ENCODE data around the gene ATP13A2. TPM values are rescaled to one million over a fixed set of nuclear protein-coding genes. Genes with fewer than 3 reads are reported as not detected.

The ATP13A2 gene
- total and polyA plus RNA-seq, 3 experiments from 2014 or later: 43.8 to 61.3 (median 44.0) TPM

- ChIA-PET POLR2A (no interaction called here), CTCF (interaction anchor here (1.2 to 1.5 kb wide), 2 partner anchors 15 to 67 kb away, joined by 3 read pairs; no protein-coding TSS in a partner anchor)
- H3K27ac ChIP-seq (ENCODE audit: low read depth, low read length): no peak overlapping the region
- peaks cover 47% of the 10 kb centered on the region for H3K36me3 ChIP-seq (ENCODE audit: insufficient read depth, low read length)
- no peaks in the 10 kb centered on the region for H3K4me1 ChIP-seq (ENCODE audit: insufficient read depth, low read length)
- peaks cover 0 to 64% (median 22%) of the 10 kb centered on the region in 3 donors for H3K36me3 Mint-ChIP-seq
- no peak for DNase-seq
- H3K4me1 Mint-ChIP-seq: no peaks in the 10 kb centered on the region
- no peaks in the 10 kb centered on the region for H3K27me3 Mint-ChIP-seq
- no peaks in the 10 kb centered on the region for H3K9me3 ChIP-seq (ENCODE audit: low read length)
- peak overlapping the region in 6 of 8 donors; percentile 19 to 87 (median 67) for H3K27ac Mint-ChIP-seq
- no peak overlapping the region for H3K4me3 Mint-ChIP-seq
- H3K9me3 Mint-ChIP-seq: no peaks in the 10 kb centered on the region
- no peaks in the 10 kb centered on the region for H3K27me3 ChIP-seq (ENCODE audit: insufficient read depth, low read length, poor library complexity, severe bottlenecking)
- H3K4me3 ChIP-seq (ENCODE audit: low read length): no peak overlapping the region
Measured at GRCh38 chr1:17018849-17019248, 7.1 kb upstream of the ATP13A2 start.

- Histone ChIP-seq H3K27ac (ENCODE audit: low read depth, low read length) (no peak overlapping the region), H3K36me3 (ENCODE audit: insufficient read depth, low read length) (peaks cover 35% of the 10 kb centered on the region), H3K4me1 (ENCODE audit: insufficient read depth, low read length) (no peaks in the 10 kb centered on the region), H3K4me3 (ENCODE audit: low read length) (no peak overlapping the region), H3K9me3 (ENCODE audit: low read length) (no peaks in the 10 kb centered on the region), H3K27me3 (ENCODE audit: insufficient read depth, low read length, poor library complexity, severe bottlenecking) (no peaks in the 10 kb centered on the region)
- Mint-ChIP-seq H3K27ac (no peak overlapping the region), H3K9me3 (no peaks in the 10 kb centered on the region), H3K27me3 (no peaks in the 10 kb centered on the region), H3K4me3 (no peak overlapping the region), H3K36me3 (peaks cover 0 to 49% (median 13%) of the 10 kb centered on the region in 3 donors), H3K4me1 (no peaks in the 10 kb centered on the region)
- ChIA-PET POLR2A (interaction anchor here (0.7 kb wide), 1 partner anchor 80 kb away, joined by 15 read pairs; no protein-coding TSS in a partner anchor), CTCF (no interaction called here)
- no peak for DNase-seq
Measured at GRCh38 chr1:17017435-17017834, 5.7 kb upstream of the ATP13A2 start.

GRCh38 chr1:17016317-17016661, 4.6 kb upstream of the ATP13A2 start:
- H3K36me3 Mint-ChIP-seq: peaks cover 0 to 39% (median 13%) of the 10 kb centered on the region in 3 donors
- Histone ChIP-seq H3K27me3 (ENCODE audit: insufficient read depth, low read length, poor library complexity, severe bottlenecking) (no peaks in the 10 kb centered on the region), H3K9me3 (ENCODE audit: low read length) (no peaks in the 10 kb centered on the region), H3K36me3 (ENCODE audit: insufficient read depth, low read length) (peaks cover 26% of the 10 kb centered on the region), H3K27ac (ENCODE audit: low read depth, low read length) (no peak overlapping the region), H3K4me3 (ENCODE audit: low read length) (no peak overlapping the region), H3K4me1 (ENCODE audit: insufficient read depth, low read length) (peaks cover 5% of the 10 kb centered on the region)
- POLR2A ChIA-PET: no interaction called here
- DNase-seq: no peak
- no peak overlapping the region for H3K4me3 Mint-ChIP-seq
- peak overlapping the region in 2 of 8 donors; percentile 17 to 72 for H3K27ac Mint-ChIP-seq
- H3K4me1 Mint-ChIP-seq: peaks cover 3 to 5% (median 5%) of the 10 kb centered on the region in 3 donors
- CTCF ChIA-PET: interaction anchor here (0.6 kb wide), 1 partner anchor 455 kb away, joined by 3 read pairs; no protein-coding TSS in a partner anchor
- no peaks in the 10 kb centered on the region for H3K9me3 Mint-ChIP-seq
- no peaks in the 10 kb centered on the region for H3K27me3 Mint-ChIP-seq

GRCh38 chr1:17014671-17015567, 3.2 kb upstream of the ATP13A2 start:
- Mint-ChIP-seq H3K4me1 (peaks cover 14 to 18% (median 15%) of the 10 kb centered on the region in 3 donors), H3K27ac (no peak overlapping the region), H3K4me3 (peak overlapping the region in 1 of 7 donors; percentile 32), H3K36me3 (peaks cover 0 to 27% (median 8%) of the 10 kb centered on the region in 3 donors), H3K9me3 (no peaks in the 10 kb centered on the region), H3K27me3 (no peaks in the 10 kb centered on the region)
- no peak for DNase-seq
- Histone ChIP-seq H3K27me3 (ENCODE audit: insufficient read depth, low read length, poor library complexity, severe bottlenecking) (no peaks in the 10 kb centered on the region), H3K4me3 (ENCODE audit: low read length) (no peak overlapping the region), H3K4me1 (ENCODE audit: insufficient read depth, low read length) (peaks cover 17% of the 10 kb centered on the region), H3K9me3 (ENCODE audit: low read length) (no peaks in the 10 kb centered on the region), H3K36me3 (ENCODE audit: insufficient read depth, low read length) (peaks cover 12% of the 10 kb centered on the region), H3K27ac (ENCODE audit: low read depth, low read length) (no peak overlapping the region)
- ChIA-PET POLR2A (no interaction called here), CTCF (no interaction called here)

GRCh38 chr1:17013491-17014320, 2.0 kb upstream of the ATP13A2 start:
- DNase-seq: no peak
- Mint-ChIP-seq H3K9me3 (no peaks in the 10 kb centered on the region), H3K36me3 (peaks cover 0 to 15% (median 0%) of the 10 kb centered on the region in 3 donors), H3K27ac (no peak overlapping the region), H3K27me3 (no peaks in the 10 kb centered on the region), H3K4me3 (peak overlapping the region in 3 of 7 donors; percentile 19 to 84 (median 50)), H3K4me1 (peaks cover 15 to 24% (median 19%) of the 10 kb centered on the region in 3 donors)
- Histone ChIP-seq H3K36me3 (ENCODE audit: insufficient read depth, low read length) (peaks cover under 1% of the 10 kb centered on the region), H3K27ac (ENCODE audit: low read depth, low read length) (no peak overlapping the region), H3K9me3 (ENCODE audit: low read length) (no peaks in the 10 kb centered on the region), H3K27me3 (ENCODE audit: insufficient read depth, low read length, poor library complexity, severe bottlenecking) (no peaks in the 10 kb centered on the region), H3K4me1 (ENCODE audit: insufficient read depth, low read length) (peaks cover 17% of the 10 kb centered on the region), H3K4me3 (ENCODE audit: low read length) (no peak overlapping the region)
- CTCF ChIA-PET: interaction anchor here (1.4 kb wide), 1 partner anchor 53 kb away, joined by 4 read pairs; no protein-coding TSS in a partner anchor
- POLR2A ChIA-PET: no interaction called here

- peaks cover 15 to 24% (median 19%) of the 10 kb centered on the region in 3 donors for H3K4me1 Mint-ChIP-seq
- peaks cover 0 to 10% (median 0%) of the 10 kb centered on the region in 3 donors for H3K36me3 Mint-ChIP-seq
- ChIA-PET CTCF (interaction anchor here (1.4 kb wide), 1 partner anchor 52 kb away, joined by 4 read pairs; no protein-coding TSS in a partner anchor), POLR2A (interaction anchor here (0.6 kb wide), 1 partner anchor 11 kb away, joined by 3 read pairs; no protein-coding TSS in a partner anchor)
- Histone ChIP-seq H3K27me3 (ENCODE audit: insufficient read depth, low read length, poor library complexity, severe bottlenecking) (no peaks in the 10 kb centered on the region), H3K36me3 (ENCODE audit: insufficient read depth, low read length) (no peaks in the 10 kb centered on the region), H3K9me3 (ENCODE audit: low read length) (no peaks in the 10 kb centered on the region), H3K4me1 (ENCODE audit: insufficient read depth, low read length) (peaks cover 17% of the 10 kb centered on the region), H3K4me3 (ENCODE audit: low read length) (no peak overlapping the region), H3K27ac (ENCODE audit: low read depth, low read length) (no peak overlapping the region)
- no peak overlapping the region for H3K27ac Mint-ChIP-seq
- peak in 1 of 5 donors; percentile 12 for DNase-seq
- no peaks in the 10 kb centered on the region for H3K9me3 Mint-ChIP-seq
- no peaks in the 10 kb centered on the region for H3K27me3 Mint-ChIP-seq
- H3K4me3 Mint-ChIP-seq: peak overlapping the region in 4 of 7 donors; percentile 43 to 84 (median 50)
Measured at GRCh38 chr1:17012775-17013490, 1.2 kb upstream of the ATP13A2 start.

GRCh38 chr1:17011092-17011438, 663 bp downstream of the ATP13A2 start:
- Histone ChIP-seq H3K4me1 (ENCODE audit: insufficient read depth, low read length) (peaks cover 17% of the 10 kb centered on the region), H3K36me3 (ENCODE audit: insufficient read depth, low read length) (no peaks in the 10 kb centered on the region), H3K27ac (ENCODE audit: low read depth, low read length) (peak overlapping the region; percentile 54), H3K27me3 (ENCODE audit: insufficient read depth, low read length, poor library complexity, severe bottlenecking) (no peaks in the 10 kb centered on the region), H3K9me3 (ENCODE audit: low read length) (no peaks in the 10 kb centered on the region), H3K4me3 (ENCODE audit: low read length) (peak overlapping the region; percentile 75)
- H3K27ac Mint-ChIP-seq: peak overlapping the region; percentile 39 to 94 (median 84)
- peak in 1 of 5 donors; percentile 42 for DNase-seq
- H3K4me3 Mint-ChIP-seq: peak overlapping the region; percentile 81 to 92 (median 87)
- H3K36me3 Mint-ChIP-seq: peaks cover 0 to 7% (median 0%) of the 10 kb centered on the region in 3 donors
- ChIA-PET CTCF (no interaction called here), POLR2A (no interaction called here)
- H3K9me3 Mint-ChIP-seq: no peaks in the 10 kb centered on the region
- peaks cover 15 to 24% (median 19%) of the 10 kb centered on the region in 3 donors for H3K4me1 Mint-ChIP-seq
- no peaks in the 10 kb centered on the region for H3K27me3 Mint-ChIP-seq

Data from CD8-positive, alpha-beta memory T cell (primary cell).